Mucosa of descending colon (tissue), 3 donors: ENCODE data around the gene PDHX. TPM values are rescaled to one million over a fixed set of nuclear protein-coding genes. Genes with fewer than 3 reads are reported as not detected.

ENCODE experiments used
- ATAC-seq: fragments of 200-7000 bp; cut with Tn5 transposase; one replicate; pipeline ENCODE4 v1.9.1; 2020; ENCODE audit warnings: mild to moderate bottlenecking, moderate library complexity
- DNase-seq, 3 donors: peaks; one replicate each; pipeline ENCODE4 v3.0.0-alpha.2; 2020
- H3K36me3 ChIP-seq: fragments of 200-600 bp; one replicate; pipeline ENCODE4 v1.8.0; 2021; ENCODE audit warnings: low read depth, mild to moderate bottlenecking
- H3K4me1 ChIP-seq: fragments of 200-600 bp; one replicate; pipeline ENCODE4 v1.8.0; 2021; ENCODE audit warnings: low read depth, mild to moderate bottlenecking
- H3K4me3 ChIP-seq: fragments of 200-600 bp; one replicate; pipeline ENCODE4 v1.8.0; 2021; ENCODE audit warnings: mild to moderate bottlenecking
- H3K9me3 ChIP-seq: fragments of 200-600 bp; one replicate; pipeline ENCODE4 v1.8.0; 2021; ENCODE audit warnings: mild to moderate bottlenecking
- intact Hi-C, 2 donors: fragments of 100-400 bp; cut with DNase I in 1 of 2; cut with micrococcal nuclease in 1 of 2; formaldehyde crosslinking; loops; one replicate each; pipeline versions ENCODE4 v1.11.0 to v1.11.1; 2022; cut with DNase I, micrococcal nuclease
- total RNA-seq, 3 donors: library from RNA; stranded (reverse); fragmentation: NEBNext Ultra II Directional in 2 of 3; extraction: Animal tissue kit (Norgen Biotek cat#: 25700) in 2 of 3; gene quantifications; one replicate each; pipeline versions ENCODE4 v1.2.1 to v1.2.4, GENCODE V29; 2021 to 2023
- TF ChIP-seq, protein P1 (sequence below): fragments of 200-600 bp; IDR thresholded peaks from one replicate; pipeline ENCODE4 v1.8.0; 2022; ENCODE audit warnings: antibody characterized with exemption, mild to moderate bottlenecking
- donor health status: DM: no; HTN: no; CAD: no; lungs with moderate emphysema.
- donor health status: DM: no; HTN: no; CAD: no.
- donor health status: DM: no; HTN: yes; CAD: no.

Gene PDHX
- total RNA-seq, 3 donors from 2014 or later, result 39.4 to 44.3 (median 42.1) TPM

- Histone ChIP-seq H3K4me1 (peaks cover 19% of the 10 kb centered on the region), H3K9me3 (no peaks in the 10 kb centered on the region), H3K36me3 (no peaks in the 10 kb centered on the region), H3K4me3 (no peak overlapping the region)
- intact Hi-C loops, result no loop called here
- no peak for DNase-seq
- no peak for ATAC-seq
- TF ChIP-seq, protein P1, sequence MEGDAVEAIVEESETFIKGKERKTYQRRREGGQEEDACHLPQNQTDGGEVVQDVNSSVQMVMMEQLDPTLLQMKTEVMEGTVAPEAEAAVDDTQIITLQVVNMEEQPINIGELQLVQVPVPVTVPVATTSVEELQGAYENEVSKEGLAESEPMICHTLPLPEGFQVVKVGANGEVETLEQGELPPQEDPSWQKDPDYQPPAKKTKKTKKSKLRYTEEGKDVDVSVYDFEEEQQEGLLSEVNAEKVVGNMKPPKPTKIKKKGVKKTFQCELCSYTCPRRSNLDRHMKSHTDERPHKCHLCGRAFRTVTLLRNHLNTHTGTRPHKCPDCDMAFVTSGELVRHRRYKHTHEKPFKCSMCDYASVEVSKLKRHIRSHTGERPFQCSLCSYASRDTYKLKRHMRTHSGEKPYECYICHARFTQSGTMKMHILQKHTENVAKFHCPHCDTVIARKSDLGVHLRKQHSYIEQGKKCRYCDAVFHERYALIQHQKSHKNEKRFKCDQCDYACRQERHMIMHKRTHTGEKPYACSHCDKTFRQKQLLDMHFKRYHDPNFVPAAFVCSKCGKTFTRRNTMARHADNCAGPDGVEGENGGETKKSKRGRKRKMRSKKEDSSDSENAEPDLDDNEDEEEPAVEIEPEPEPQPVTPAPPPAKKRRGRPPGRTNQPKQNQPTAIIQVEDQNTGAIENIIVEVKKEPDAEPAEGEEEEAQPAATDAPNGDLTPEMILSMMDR, result no peak
Observed at GRCh38 chr11:35011389-35011788, 95.0 kb downstream of the PDHX start.

GRCh38 chr11:35011944-35012343 is 95.5 kb downstream of the PDHX start:
- TF ChIP-seq, protein P1, result no peak
- intact Hi-C loops, result no loop called here
- no peak for ATAC-seq

GRCh38 chr11:35012467-35013191 is 96.2 kb downstream of the PDHX start:
- Histone ChIP-seq H3K4me1 (peaks cover 23% of the 10 kb centered on the region), H3K4me3 (no peak overlapping the region), H3K36me3 (no peaks in the 10 kb centered on the region), H3K9me3 (no peaks in the 10 kb centered on the region)
- DNase-seq (no peak), ATAC-seq (no peak)
- intact Hi-C loops, result no loop called here
- TF ChIP-seq, protein P1, result no peak

More at GRCh38 chr11:35011944-35012343, 95.5 kb downstream of the PDHX start:
- Histone ChIP-seq H3K4me3 (no peak overlapping the region), H3K4me1 (peaks cover 17% of the 10 kb centered on the region), H3K36me3 (no peaks in the 10 kb centered on the region), H3K9me3 (no peaks in the 10 kb centered on the region)
- no peak for DNase-seq

GRCh38 chr11:35013514-35014233 is 97.3 kb downstream of the PDHX start:
- TF ChIP-seq, protein P1, result no peak
- Histone ChIP-seq H3K4me1 (peaks cover 14% of the 10 kb centered on the region), H3K4me3 (no peak overlapping the region), H3K36me3 (no peaks in the 10 kb centered on the region), H3K9me3 (no peaks in the 10 kb centered on the region)
- no peak for DNase-seq
- ATAC-seq, result no peak
- intact Hi-C loops, result no loop called here

- no peaks in the 10 kb centered on the region for H3K9me3 ChIP-seq
- TF ChIP-seq, protein P1, result no peak
- ATAC-seq (no peak), DNase-seq (no peak)
- no peaks in the 10 kb centered on the region for H3K36me3 ChIP-seq
- intact Hi-C loops, result no loop called here
- peaks cover 9% of the 10 kb centered on the region for H3K4me1 ChIP-seq
- no peak overlapping the region for H3K4me3 ChIP-seq
Observed at GRCh38 chr11:35014346-35014745, 97.9 kb downstream of the PDHX start.
